ENCODE measurements around the gene TSPOAP1.

Gene TSPOAP1

DNA sequence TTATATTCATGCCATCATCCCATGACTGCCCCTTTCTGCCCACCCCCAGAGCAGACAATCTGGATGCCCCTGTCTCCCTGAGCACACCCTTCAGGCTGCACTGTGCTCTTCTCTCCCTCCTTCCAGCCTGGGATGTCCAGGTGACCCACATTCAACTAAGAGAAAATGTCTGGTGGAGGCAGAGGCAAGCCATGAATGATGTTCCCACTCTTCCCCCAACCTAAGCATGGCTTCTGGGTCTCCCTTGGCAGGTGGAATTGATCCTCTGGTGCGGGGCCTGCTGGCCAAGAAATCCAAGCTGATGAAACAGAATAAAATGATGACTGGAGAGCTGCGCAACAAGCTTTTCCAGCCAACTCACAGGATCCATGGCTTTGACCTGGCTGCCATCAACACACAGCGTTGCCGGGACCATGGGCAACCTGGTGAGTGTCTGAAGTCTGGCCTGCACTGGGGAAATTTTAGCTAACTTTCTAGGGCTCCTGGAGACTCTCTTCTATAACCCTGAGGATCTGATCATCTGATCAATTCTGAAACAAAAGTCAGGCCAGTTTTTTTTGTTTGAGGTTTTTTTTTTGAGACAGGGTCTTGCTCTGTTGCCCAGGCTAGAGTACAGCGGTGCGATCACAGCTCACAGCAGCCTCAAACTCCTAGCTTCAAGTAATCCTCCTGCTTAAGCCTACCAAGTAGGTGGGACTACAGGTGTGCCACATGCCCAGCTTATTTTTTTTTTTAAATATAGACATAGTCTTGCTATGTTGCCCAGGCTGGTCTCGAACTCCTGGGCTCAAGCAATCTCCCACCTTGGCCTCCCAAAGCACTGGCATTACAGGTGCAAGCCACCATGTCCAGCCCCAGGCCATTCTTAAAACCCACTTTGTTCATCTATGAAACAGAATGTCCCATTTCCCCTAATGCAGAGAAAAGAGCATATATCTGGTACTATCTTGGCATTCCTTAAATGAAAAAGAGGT is 62.4 kb downstream of the TSPOAP1 start:
- TF ChIP-seq ZNF8 (CRISPR knock-in tag; IDR thresholded peaks at IDR 0.05) (no peak), OSR1 (CRISPR knock-in tag; IDR thresholded peaks at IDR 0.05) (no peak)
- ATAC-seq, result no peak

DNA sequence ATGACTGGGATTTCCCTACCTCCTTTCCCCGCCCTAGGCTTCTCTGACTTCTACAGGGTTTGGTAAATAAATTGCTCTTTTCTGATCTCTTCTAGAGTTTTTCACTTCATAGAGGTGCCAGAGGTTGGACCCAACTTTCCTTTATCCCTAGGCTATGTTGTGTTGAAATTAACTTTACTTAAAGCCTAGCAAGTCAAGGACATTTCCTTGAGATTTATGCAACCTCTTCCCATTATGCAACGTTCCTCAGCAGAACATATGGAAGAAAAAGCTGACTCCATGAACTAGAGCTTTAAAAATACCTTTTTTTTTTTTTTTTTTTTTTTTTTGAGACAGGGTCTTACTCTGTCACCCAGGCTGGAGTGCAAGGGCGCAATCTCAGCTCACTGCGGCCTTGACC is 63.3 kb downstream of the TSPOAP1 start:
- TF ChIP-seq ZFP3 (CRISPR knock-in tag; IDR thresholded peaks at IDR 0.05) (no peak), RARB (CRISPR knock-in tag; IDR thresholded peaks at IDR 0.05) (no peak), CSRNP3 (CRISPR knock-in tag; IDR thresholded peaks at IDR 0.05) (no peak), SNAI2 (CRISPR knock-in tag; IDR thresholded peaks at IDR 0.05) (no peak), PPARA (CRISPR knock-in tag; IDR thresholded peaks at IDR 0.05; ENCODE audit: borderline replicate concordance) (no peak), CSDC2 (CRISPR knock-in tag; IDR thresholded peaks at IDR 0.05) (no peak), OSR1 (CRISPR knock-in tag; IDR thresholded peaks at IDR 0.05) (no peak), CREB5 (CRISPR knock-in tag; IDR thresholded peaks at IDR 0.05; ENCODE audit: low read depth) (no peak), TCF4 (CRISPR knock-in tag; IDR thresholded peaks at IDR 0.05; ENCODE audit: borderline replicate concordance) (no peak), GLIS3 (CRISPR knock-in tag; IDR thresholded peaks at IDR 0.05) (no peak), ZC3H10 (CRISPR knock-in tag; IDR thresholded peaks at IDR 0.05) (no peak), ISL1 (CRISPR knock-in tag; IDR thresholded peaks at IDR 0.05) (no peak), ARNTL (CRISPR knock-in tag; IDR thresholded peaks at IDR 0.05; ENCODE audit: borderline replicate concordance, low read depth) (no peak), ZNF8 (CRISPR knock-in tag; IDR thresholded peaks at IDR 0.05) (no peak), ZNF70 (CRISPR knock-in tag; IDR thresholded peaks at IDR 0.05) (no peak)
- ATAC-seq, result no peak

DNA sequence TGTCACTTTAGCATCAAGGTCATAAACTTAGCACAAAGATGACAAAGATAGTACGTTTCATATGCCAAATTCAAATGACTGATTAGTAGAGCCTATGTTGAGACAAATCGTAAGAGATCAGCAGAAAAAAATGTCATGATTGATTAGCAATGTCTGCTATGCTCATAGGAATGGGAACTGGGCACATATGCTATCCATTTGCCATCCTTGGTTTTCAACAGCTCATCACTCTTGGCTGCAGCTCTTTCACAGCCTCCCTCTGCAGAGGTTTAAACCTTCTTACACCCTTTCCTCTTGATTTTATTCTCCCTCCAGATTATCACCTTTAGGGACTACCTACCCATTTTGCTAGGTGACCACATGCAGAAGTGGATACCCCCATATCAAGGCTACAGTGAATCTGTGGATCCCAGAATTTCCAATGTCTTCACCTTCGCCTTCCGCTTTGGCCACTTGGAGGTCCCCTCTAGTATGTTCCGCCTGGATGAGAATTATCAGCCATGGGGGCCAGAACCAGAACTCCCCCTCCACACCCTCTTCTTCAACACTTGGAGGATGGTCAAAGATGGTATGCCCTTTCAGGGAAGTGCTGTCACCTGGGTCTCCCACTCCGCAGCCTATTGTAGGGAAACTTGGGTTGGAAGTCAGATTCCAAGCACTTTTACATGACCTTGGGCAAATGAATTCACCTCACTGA is 64.0 kb downstream of the TSPOAP1 start:
- no peak for ATAC-seq
- TF ChIP-seq GLIS3 (CRISPR knock-in tag; IDR thresholded peaks at IDR 0.05) (no peak), ZNF8 (CRISPR knock-in tag; IDR thresholded peaks at IDR 0.05) (no peak)

GRCh38 chr17:58263773-58264172 is 64.8 kb downstream of the TSPOAP1 start:
- ATAC-seq, result no peak
- TF ChIP-seq ESRRG (CRISPR knock-in tag; IDR thresholded peaks at IDR 0.05), result no peak
- no peak for TF ChIP-seq TCF4 (CRISPR knock-in tag; IDR thresholded peaks at IDR 0.05; ENCODE audit: borderline replicate concordance)

- TF ChIP-seq SNAI2 (CRISPR knock-in tag; IDR thresholded peaks at IDR 0.05), result no peak
- TF ChIP-seq GLIS3 (CRISPR knock-in tag; IDR thresholded peaks at IDR 0.05), result no peak
- no peak for TF ChIP-seq ZFP3 (CRISPR knock-in tag; IDR thresholded peaks at IDR 0.05)
- no peak for TF ChIP-seq ZFP30 (CRISPR knock-in tag; IDR thresholded peaks at IDR 0.05)
- TF ChIP-seq ISL1 (CRISPR knock-in tag; IDR thresholded peaks at IDR 0.05), result no peak
- TF ChIP-seq OSR1 (CRISPR knock-in tag; IDR thresholded peaks at IDR 0.05), result no peak
- no peak for TF ChIP-seq POU6F1 (CRISPR knock-in tag; IDR thresholded peaks at IDR 0.05; ENCODE audit: borderline replicate concordance, low read depth)
- no peak for TF ChIP-seq ESRRG (CRISPR knock-in tag; IDR thresholded peaks at IDR 0.05)
- TF ChIP-seq TOX (CRISPR knock-in tag; IDR thresholded peaks at IDR 0.05; ENCODE audit: borderline replicate concordance), result no peak
- TF ChIP-seq PPARA (CRISPR knock-in tag; IDR thresholded peaks at IDR 0.05; ENCODE audit: borderline replicate concordance), result no peak
- TF ChIP-seq ZNF70 (CRISPR knock-in tag; IDR thresholded peaks at IDR 0.05), result no peak
- ATAC-seq, result no peak
Measured at GRCh38 chr17:58262149-58262548, 66.4 kb downstream of the TSPOAP1 start.
